ENCODE measurements around the gene ARSJ. TPM values are rescaled to one million over a fixed set of nuclear protein-coding genes. Genes with fewer than 3 reads are reported as not detected.

The ARSJ gene
- total and polyA plus RNA-seq, 5 donors, result 1.8 to 8.7 (median 5.2) TPM

GRCh38 chr4:113982181-113982580, 2.7 kb upstream of the ARSJ start:
- no peaks in the 10 kb centered on the region for H3K4me1 ChIP-seq (ENCODE audit: control insufficient read depth, insufficient read depth, low read length)
- WGBS, result 90% methylated on average over 4 of the region's 4 CpGs
- no peak for DNase-seq
- no peak overlapping the region for H3K4me3 ChIP-seq (ENCODE audit: low read length)
- H3K27me3 ChIP-seq (ENCODE audit: control insufficient read depth, insufficient read depth), result no peaks in the 10 kb centered on the region
- no peaks in the 10 kb centered on the region for H3K9me3 ChIP-seq (ENCODE audit: control insufficient read depth, low read length)
- ATAC-seq, result no peak
- no peak overlapping the region for H3K27ac ChIP-seq (ENCODE audit: low read length)
- intact Hi-C loops (cut with DNase I), result no loop called here

GRCh38 chr4:113981591-113981990, 2.1 kb upstream of the ARSJ start:
- 85% methylated on average over 2 of the region's 2 CpGs for WGBS
- H3K27ac ChIP-seq (ENCODE audit: low read length), result no peak overlapping the region
- no peaks in the 10 kb centered on the region for H3K27me3 ChIP-seq (ENCODE audit: control insufficient read depth, insufficient read depth)
- H3K4me3 ChIP-seq (ENCODE audit: low read length), result no peak overlapping the region
- intact Hi-C loops (cut with DNase I), result no loop called here
- no peaks in the 10 kb centered on the region for H3K9me3 ChIP-seq (ENCODE audit: control insufficient read depth, low read length)
- no peaks in the 10 kb centered on the region for H3K4me1 ChIP-seq (ENCODE audit: control insufficient read depth, insufficient read depth, low read length)
- ATAC-seq (no peak), DNase-seq (no peak)

GRCh38 chr4:113979905-113980615, 613 bp upstream of the ARSJ start:
- H3K9me3 ChIP-seq (ENCODE audit: control insufficient read depth, low read length), result no peaks in the 10 kb centered on the region
- peak overlapping the region; percentile 88 for H3K4me3 ChIP-seq (ENCODE audit: low read length)
- ATAC-seq, result no peak
- WGBS, result 4% methylated on average over 17 of the region's 17 CpGs
- DNase-seq, result no peak
- intact Hi-C loops (cut with DNase I), result no loop called here
- H3K27ac ChIP-seq (ENCODE audit: low read length), result peak overlapping the region; percentile 81
- H3K27me3 ChIP-seq (ENCODE audit: control insufficient read depth, insufficient read depth), result no peaks in the 10 kb centered on the region
- H3K4me1 ChIP-seq (ENCODE audit: control insufficient read depth, insufficient read depth, low read length), result no peaks in the 10 kb centered on the region

GRCh38 chr4:113978561-113979147, 793 bp downstream of the ARSJ start:
- 41% methylated on average over 18 of the region's 18 CpGs for WGBS
- DNase-seq (peak in 2 of 3 donors; percentile 56 to 63), ATAC-seq (peak; percentile 26 to 46)
- Histone ChIP-seq H3K4me3 (ENCODE audit: low read length) (peak overlapping the region; percentile 88), H3K27me3 (ENCODE audit: control insufficient read depth, insufficient read depth) (no peaks in the 10 kb centered on the region), H3K4me1 (ENCODE audit: control insufficient read depth, insufficient read depth, low read length) (no peaks in the 10 kb centered on the region), H3K27ac (ENCODE audit: low read length) (no peak overlapping the region), H3K9me3 (ENCODE audit: control insufficient read depth, low read length) (no peaks in the 10 kb centered on the region)
- intact Hi-C loops (cut with DNase I), result no loop called here

GRCh38 chr4:113978105-113978504, 1.3 kb downstream of the ARSJ start:
- WGBS, result 54% methylated on average over 2 of the region's 2 CpGs
- intact Hi-C loops (cut with DNase I), result no loop called here
- ATAC-seq, result no peak
- Histone ChIP-seq H3K4me1 (ENCODE audit: control insufficient read depth, insufficient read depth, low read length) (no peaks in the 10 kb centered on the region), H3K9me3 (ENCODE audit: control insufficient read depth, low read length) (no peaks in the 10 kb centered on the region), H3K27me3 (ENCODE audit: control insufficient read depth, insufficient read depth) (no peaks in the 10 kb centered on the region), H3K27ac (ENCODE audit: low read length) (no peak overlapping the region), H3K4me3 (ENCODE audit: low read length) (peak overlapping the region; percentile 88)
- no peak for DNase-seq

GRCh38 chr4:113977526-113977855, 2.0 kb downstream of the ARSJ start:
- 33% methylated on average over 1 of the region's 1 CpG for WGBS
- H3K9me3 ChIP-seq (ENCODE audit: control insufficient read depth, low read length), result no peaks in the 10 kb centered on the region
- DNase-seq (no peak), ATAC-seq (no peak)
- peak overlapping the region; percentile 88 for H3K4me3 ChIP-seq (ENCODE audit: low read length)
- no peaks in the 10 kb centered on the region for H3K4me1 ChIP-seq (ENCODE audit: control insufficient read depth, insufficient read depth, low read length)
- H3K27me3 ChIP-seq (ENCODE audit: control insufficient read depth, insufficient read depth), result no peaks in the 10 kb centered on the region
- no peak overlapping the region for H3K27ac ChIP-seq (ENCODE audit: low read length)
- intact Hi-C loops (cut with DNase I), result no loop called here

- Histone ChIP-seq H3K27ac (ENCODE audit: low read length) (no peak overlapping the region), H3K4me3 (ENCODE audit: low read length) (peak overlapping the region; percentile 88), H3K27me3 (ENCODE audit: control insufficient read depth, insufficient read depth) (no peaks in the 10 kb centered on the region), H3K9me3 (ENCODE audit: control insufficient read depth, low read length) (no peaks in the 10 kb centered on the region), H3K4me1 (ENCODE audit: control insufficient read depth, insufficient read depth, low read length) (no peaks in the 10 kb centered on the region)
- DNase-seq (no peak), ATAC-seq (peak in 1 of 2 donors; percentile 9)
- intact Hi-C loops (cut with DNase I), result no loop called here
- WGBS, result 28% methylated on average over 2 of the region's 2 CpGs
Measured at GRCh38 chr4:113976741-113977525, 2.5 kb downstream of the ARSJ start.

- 77% methylated on average over 2 of the region's 2 CpGs for WGBS
- no peak for DNase-seq
- Histone ChIP-seq H3K4me1 (ENCODE audit: control insufficient read depth, insufficient read depth, low read length) (no peaks in the 10 kb centered on the region), H3K4me3 (ENCODE audit: low read length) (no peak overlapping the region), H3K27me3 (ENCODE audit: control insufficient read depth, insufficient read depth) (no peaks in the 10 kb centered on the region), H3K27ac (ENCODE audit: low read length) (no peak overlapping the region), H3K9me3 (ENCODE audit: control insufficient read depth, low read length) (no peaks in the 10 kb centered on the region)
- no peak for ATAC-seq
- intact Hi-C loops (cut with DNase I), result no loop called here
Measured at GRCh38 chr4:113975578-113975977, 3.9 kb downstream of the ARSJ start.

GRCh38 chr4:113974467-113974866, 5.0 kb downstream of the ARSJ start:
- H3K4me3 ChIP-seq (ENCODE audit: low read length), result no peak overlapping the region
- H3K4me1 ChIP-seq (ENCODE audit: control insufficient read depth, insufficient read depth, low read length), result no peaks in the 10 kb centered on the region
- H3K27ac ChIP-seq (ENCODE audit: low read length), result no peak overlapping the region
- no peaks in the 10 kb centered on the region for H3K9me3 ChIP-seq (ENCODE audit: control insufficient read depth, low read length)
- ATAC-seq (no peak), DNase-seq (no peak)
- intact Hi-C loops (cut with DNase I), result no loop called here
- H3K27me3 ChIP-seq (ENCODE audit: control insufficient read depth, insufficient read depth), result no peaks in the 10 kb centered on the region

- WGBS, result 89% methylated on average over 3 of the region's 3 CpGs
- Histone ChIP-seq H3K9me3 (ENCODE audit: control insufficient read depth, low read length) (no peaks in the 10 kb centered on the region), H3K27me3 (ENCODE audit: control insufficient read depth, insufficient read depth) (no peaks in the 10 kb centered on the region), H3K4me1 (ENCODE audit: control insufficient read depth, insufficient read depth, low read length) (no peaks in the 10 kb centered on the region), H3K27ac (ENCODE audit: low read length) (no peak overlapping the region), H3K4me3 (ENCODE audit: low read length) (no peak overlapping the region)
- intact Hi-C loops (cut with DNase I), result no loop called here
- no peak for ATAC-seq
- DNase-seq, result no peak
Measured at GRCh38 chr4:113973345-113973744, 6.1 kb downstream of the ARSJ start.

- no peaks in the 10 kb centered on the region for H3K27me3 ChIP-seq (ENCODE audit: control insufficient read depth, insufficient read depth)
- H3K27ac ChIP-seq (ENCODE audit: low read length), result no peak overlapping the region
- no peak overlapping the region for H3K4me3 ChIP-seq (ENCODE audit: low read length)
- 86% methylated on average over 4 of the region's 4 CpGs for WGBS
- intact Hi-C loops (cut with DNase I), result no loop called here
- no peaks in the 10 kb centered on the region for H3K4me1 ChIP-seq (ENCODE audit: control insufficient read depth, insufficient read depth, low read length)
- no peaks in the 10 kb centered on the region for H3K9me3 ChIP-seq (ENCODE audit: control insufficient read depth, low read length)
- DNase-seq, result no peak
- ATAC-seq, result no peak
Measured at GRCh38 chr4:113972781-113973180, 6.7 kb downstream of the ARSJ start.
